ENCODE measurements around the gene TMEM41B.
"Not testable (repeated sequence)": the region's sequence is repeated elsewhere in the genome, so short reads cannot be mapped to it uniquely, and the experiment has no call there.

TMEM41B gene

DNA sequence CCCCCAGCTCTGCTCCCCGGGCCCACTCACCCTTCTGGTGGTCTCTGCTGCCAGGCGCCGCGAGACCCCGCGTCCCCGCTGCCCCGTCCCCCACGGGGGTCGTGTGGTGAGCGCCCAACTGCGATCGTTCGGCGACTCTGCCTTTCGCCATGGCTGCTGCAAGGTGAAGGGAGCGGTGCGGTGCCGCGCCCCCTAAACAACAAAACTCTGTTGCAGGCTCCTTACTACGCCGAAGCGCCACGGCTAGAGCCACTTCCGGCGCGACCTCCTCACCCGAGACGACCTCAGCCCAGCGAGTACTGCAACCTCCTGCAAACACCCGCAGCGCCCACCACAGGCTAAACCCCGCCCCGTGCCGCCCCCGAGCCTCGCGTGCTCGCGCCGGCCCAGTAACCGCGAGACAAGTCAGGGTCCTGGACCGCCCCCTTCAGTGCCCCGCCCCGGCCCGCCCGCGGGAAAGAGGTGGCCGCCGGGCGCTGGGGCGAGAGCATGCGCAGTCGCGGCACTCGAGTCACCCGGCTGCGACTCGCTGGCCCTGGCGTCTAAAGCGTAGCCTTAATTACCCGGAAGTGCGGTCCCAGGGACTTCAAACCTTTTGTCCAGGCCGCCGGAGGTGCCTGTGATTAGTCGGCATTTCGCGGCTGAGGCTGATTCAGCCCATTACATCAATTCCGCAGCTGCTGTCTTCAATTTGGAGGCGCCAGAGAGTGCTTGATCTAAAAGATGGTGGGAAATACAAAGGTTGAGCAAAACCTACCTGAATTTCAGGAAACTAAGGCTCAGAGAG, at the start of gene TMEM41B:
Gene TMEM41B, minus strand, starts transcription at position 303 of the 787 bp plus-strand sequence. Its CDS starts 152 bp downstream, at position 151.
- DNase-seq, result peak; percentile 99

GRCh38 chr11:9362393-9362863, 48.0 kb upstream of the TMEM41B start:
- no peak for DNase-seq

DNA sequence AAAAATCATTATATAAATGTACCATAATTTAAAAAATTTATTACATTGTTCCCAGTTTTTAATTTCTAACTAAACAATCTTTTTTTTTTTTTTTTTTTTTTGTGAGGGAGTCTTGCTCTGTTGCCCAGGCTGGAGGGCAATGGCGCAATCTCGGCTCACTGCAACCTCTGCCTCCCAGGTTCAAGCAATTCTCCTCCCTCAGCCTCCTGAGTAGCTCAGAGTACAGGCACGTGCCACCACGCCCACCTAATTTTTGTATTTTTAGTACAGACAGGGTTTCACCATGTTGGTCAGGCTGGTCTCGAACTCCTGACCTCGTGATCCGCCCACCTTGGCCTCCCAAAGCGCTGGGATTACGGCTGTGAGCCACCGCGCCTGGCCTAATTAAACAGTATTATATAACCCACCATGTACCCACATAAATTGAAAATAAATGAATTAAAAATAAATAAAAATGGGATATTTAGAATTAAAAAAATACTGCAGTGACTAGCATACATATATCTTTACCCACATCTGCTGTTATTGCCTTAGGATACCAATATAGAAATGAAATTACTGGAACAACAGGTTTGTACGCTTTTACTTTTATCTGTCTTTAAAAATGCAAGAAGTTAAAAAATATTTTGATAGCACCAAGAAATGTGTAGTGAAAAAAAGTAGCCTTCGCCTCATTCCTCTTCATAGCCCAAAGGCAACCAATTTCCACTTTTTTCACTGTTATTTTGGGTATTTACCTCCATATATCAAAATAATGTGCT, 46.6 kb upstream of the TMEM41B start:
- not testable (repeated sequence) for DNase-seq

- DNase-seq, result no peak
Observed at GRCh38 chr11:9357041-9357440, 42.6 kb upstream of the TMEM41B start.

DNA sequence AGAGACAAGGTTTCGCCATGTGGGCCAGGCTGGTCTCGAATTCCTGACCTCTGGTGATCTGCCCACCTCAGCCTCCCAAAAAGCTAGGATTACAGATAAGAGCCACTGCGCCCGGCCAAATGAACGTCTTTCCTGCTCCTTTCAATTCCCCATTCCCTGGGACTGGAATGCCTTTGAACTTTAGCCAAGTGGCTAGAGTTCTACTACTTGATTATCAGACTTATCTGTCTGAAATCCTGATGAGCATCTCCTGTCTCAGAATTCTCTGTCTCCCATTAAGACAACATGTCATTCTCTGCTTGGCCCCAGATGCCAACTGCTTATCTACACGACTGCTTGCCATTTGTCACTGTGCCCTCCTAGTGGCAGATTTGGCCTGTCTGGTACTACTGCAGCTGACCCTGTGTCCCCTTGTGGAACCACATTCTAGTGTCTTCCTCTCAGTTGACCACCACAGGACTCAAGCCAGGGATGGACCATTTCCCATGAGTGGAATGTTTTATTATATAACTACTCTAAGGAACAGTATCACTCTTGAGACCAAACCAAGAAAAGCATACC, 37.0 kb upstream of the TMEM41B start:
- DNase-seq, result no peak

DNA sequence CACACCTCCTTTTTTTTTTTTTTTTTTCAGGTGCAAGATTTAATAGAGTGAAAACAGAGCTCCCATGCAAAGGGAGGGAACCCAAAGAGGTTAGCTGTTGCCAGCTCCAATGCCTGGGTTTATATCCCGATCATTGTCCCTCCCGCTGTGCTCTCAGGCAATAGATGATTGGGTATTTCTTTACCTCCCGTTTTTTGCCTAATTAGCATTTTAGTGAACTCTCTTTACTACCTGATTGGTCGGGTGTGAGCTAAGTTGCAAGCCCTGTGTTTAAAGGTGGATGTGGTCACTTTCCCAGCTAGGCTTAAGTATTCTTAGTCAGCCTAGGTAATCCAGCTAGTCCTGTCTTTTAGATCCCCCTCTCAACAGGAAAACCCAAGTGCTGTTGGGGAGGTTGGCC, 33.4 kb upstream of the TMEM41B start:
- not testable (repeated sequence) for DNase-seq

DNA sequence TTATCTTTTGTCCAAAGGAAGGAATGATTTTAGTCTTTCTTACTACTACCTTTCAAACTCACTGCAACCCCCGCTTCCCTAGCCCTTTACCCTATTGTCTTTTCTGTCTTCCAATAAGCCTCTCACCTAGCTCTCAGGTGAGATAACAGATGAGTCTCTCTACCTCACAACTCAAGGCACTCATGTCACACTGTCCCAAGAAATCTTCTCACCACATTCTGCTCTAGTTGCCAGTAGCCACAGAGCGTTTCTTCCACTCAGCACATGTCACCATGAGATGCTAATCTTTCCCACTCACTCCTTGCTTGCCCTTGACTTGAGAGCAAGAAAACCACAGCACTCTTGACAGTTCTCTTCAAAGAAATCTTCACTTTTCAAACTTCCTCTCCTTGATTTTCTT, 32.7 kb upstream of the TMEM41B start:
- no peak for DNase-seq

DNA sequence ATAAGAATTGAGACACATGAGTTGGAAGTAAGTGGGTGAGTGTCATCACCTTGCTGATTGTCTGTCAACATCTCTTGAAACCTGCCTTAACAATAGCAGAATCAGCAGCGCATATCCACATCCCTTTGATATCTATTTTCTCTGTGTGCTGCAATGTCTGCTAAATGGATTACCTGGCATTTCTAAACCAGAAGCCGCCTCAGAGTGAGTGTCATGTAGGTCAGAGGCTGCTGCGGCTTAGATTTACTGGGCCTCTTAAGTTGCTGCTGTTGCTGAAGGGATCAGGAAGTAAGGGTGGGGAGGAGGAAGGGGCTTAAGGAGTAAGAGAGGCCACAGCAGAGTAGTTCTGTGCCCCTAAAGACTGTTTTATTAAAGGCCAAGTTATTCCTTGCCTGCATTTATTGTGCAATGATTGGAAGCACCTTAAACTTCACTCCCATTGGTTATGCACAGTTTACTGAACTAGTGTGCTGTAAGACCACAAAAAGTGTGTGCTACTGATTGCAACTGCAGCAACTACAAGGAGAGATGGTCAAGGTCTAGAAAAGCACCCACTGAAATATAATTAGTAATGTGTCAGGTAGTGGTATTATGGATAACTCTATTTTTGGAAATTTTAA, 29.8 kb upstream of the TMEM41B start:
- no peak for DNase-seq

GRCh38 chr11:9341638-9342178, 27.3 kb upstream of the TMEM41B start:
- DNase-seq, result no peak

- no peak for DNase-seq
Observed at GRCh38 chr11:9332655-9333054, 18.3 kb upstream of the TMEM41B start.

- DNase-seq, result no peak
Observed at GRCh38 chr11:9330387-9331384, 16.3 kb upstream of the TMEM41B start.

GRCh38 chr11:9320047-9320446, 5.7 kb upstream of the TMEM41B start:
- no peak for DNase-seq

GRCh38 chr11:9319377-9320001, 5.1 kb upstream of the TMEM41B start:
- not testable (repeated sequence) for DNase-seq

- DNase-seq, result not testable (repeated sequence)
Observed at GRCh38 chr11:9318442-9319376, 4.3 kb upstream of the TMEM41B start.

DNA sequence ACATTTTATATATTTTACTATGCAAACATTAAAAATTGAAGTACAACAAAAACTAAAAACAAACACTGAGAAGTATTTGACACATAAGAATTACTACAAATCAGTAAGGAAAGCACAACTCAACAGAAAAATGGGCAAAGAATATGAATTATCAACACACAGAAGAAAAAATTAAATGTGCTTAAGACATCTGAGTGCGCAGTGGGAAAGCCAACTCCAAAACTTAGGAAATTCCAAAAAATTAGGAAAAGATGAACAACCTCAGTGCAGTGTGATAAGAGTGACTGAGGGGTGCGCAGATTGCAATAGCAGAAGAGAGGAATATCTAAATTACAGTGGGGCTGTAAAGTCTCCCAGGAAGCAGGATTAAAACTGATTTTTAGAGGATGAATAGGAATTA, 1.9 kb upstream of the TMEM41B start:
- DNase-seq, result no peak

- peak; percentile 2 for DNase-seq
Observed at GRCh38 chr11:9315078-9315688, 790 bp upstream of the TMEM41B start.

DNA sequence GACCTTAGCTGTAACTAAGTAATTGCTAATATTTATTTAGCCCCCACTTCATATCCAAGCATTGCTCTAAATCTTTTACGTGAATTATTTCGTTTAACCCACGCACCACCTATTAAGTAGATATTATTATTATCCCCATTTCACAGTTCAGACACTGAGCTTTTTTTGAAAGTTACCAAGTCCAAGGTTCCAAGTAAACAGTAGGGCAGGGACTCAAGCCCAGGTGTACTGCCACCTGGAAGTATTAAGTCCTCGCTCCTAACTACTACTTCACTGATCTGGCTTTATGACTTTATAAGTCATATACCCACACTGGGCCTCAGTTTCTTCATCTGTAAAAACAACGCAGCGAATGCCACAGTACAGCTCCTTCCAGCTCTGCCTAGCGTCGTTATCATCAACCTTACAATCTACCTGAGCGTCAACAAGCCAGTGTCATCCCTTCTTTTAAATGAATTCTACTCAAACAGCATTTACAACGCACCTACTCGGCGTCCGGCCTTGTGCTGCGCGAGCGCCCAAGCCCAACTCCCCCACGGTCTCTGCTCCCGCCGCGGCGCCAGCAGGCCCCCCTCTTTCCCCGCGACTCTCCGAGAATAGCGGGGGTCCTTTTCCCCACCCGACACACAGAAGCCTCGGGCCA, 624 bp downstream of the TMEM41B start:
- peak; percentile 5 for DNase-seq

- DNase-seq, result no peak
Observed at GRCh38 chr11:9310485-9311090, 3.8 kb downstream of the TMEM41B start.

DNA sequence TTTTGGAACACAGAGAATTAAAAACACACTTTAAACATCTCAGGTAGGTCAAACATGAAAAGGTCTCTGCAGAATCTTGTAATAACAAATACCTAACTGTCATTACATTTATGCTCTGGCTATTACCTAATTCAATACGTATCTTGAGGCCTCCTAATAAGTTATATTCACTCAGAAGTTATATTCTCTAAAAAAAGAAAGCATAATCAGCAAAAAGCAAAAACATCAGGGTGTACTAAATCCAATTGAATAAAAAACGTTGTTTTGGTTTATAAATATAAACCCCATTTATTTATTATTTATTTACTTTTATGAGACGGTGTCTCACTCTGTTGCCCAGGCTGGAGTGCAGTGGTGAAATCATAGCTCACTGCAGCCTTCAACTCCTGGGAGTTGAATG, 10.2 kb downstream of the TMEM41B start:
- DNase-seq, result no peak
